IPS-NIHi7 (cell line): ENCODE data around the gene C3orf18.
"Not testable (repeated sequence)": the region's sequence is repeated elsewhere in the genome, so short reads cannot be mapped to it uniquely, and the experiment has no call there.

Source experiments
- DNase-seq: peaks from one replicate; pipeline ENCODE4 v3.0.0; 2012; ENCODE audit warnings: mixed read lengths; ENCODE audit errors: extremely low spot score

The C3orf18 gene

GRCh38 chr3:50523279-50523811, 44.2 kb downstream of the C3orf18 start:
- no peak for DNase-seq

DNA sequence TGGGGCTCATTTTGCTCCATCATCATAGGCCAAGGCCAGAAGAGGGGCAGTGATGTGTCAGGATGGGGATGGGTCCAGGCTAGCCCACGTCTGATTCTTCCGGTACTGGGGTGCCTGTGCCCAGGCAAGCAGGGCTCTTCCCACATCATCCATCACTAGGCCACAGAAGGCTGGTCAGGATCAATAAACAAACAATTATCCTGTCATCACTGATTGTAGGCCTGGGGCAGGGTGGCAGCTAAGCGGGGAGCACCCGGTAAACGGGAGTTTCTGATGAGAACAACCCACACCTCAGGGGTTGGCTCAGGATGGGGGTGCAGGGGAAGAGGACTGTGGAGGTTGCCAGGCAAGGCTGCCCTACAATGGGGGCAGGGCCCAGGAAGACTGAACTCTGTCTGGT, 46.0 kb downstream of the C3orf18 start:
- no peak for DNase-seq

DNA sequence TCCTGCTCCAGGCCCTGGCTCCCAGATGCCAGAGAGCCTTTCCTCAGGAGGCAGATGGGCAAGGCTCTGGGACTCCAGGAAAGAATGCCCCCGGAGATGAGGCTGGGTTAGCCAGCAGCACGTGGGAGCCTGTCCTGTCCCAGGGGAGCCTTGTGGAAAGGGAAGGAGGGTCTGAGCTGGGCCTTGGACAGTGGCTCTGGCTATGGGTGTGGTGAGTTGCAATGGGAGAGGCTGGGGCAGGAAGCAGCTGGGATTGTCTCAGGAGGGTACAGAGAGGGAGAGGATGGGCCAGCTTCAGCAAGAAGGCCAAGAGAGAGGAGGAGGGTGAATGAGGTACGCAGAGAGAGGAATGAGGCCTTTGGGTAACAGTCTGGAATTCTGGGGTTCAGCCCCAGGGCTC, 46.7 kb downstream of the C3orf18 start:
- DNase-seq = no peak

GRCh38 chr3:50519471-50520089, 48.0 kb downstream of the C3orf18 start:
- peak; percentile 83 for DNase-seq

DNA sequence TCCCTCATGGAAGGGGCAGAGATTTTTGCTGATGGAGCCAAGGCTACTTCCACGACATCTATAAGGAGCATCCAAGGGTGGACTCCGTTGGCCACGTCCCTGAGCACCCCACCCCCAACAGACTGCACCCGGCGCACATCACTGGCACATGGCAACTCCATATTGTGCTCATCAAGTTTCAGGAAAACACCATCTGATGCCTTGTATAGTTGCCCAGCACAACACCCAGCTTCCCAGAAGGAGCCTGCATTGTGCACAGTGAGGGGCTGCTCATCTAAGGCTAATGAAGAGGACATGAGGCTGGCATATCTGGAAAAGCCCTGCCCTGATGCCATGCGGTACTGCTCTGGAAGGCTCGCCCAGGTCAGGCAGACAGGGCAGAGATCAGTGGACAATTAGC, 49.1 kb downstream of the C3orf18 start:
- DNase-seq = no peak

DNA sequence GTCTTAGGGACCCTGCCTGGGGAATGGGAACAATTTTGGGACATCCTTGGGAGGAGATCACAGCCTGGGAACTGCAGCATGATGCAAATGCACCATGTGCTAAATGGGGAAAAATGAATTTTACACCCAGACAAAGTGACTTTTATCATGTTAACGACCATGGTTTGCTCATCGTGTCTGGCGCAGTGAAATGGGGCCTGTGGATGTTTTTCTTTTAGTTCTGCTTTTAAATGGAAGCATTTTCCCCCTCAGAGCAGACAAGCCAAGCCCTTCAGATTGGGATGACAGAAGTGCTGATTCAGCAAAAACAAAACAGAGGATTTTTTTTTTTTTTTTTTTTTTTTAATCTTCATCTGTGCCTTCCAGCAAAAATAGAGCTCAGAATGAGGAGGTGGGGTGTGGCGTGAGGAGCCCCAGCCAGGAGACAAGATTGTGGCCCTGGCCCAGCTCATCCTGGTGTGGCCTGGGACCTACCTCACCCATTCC, 49.8 kb downstream of the C3orf18 start:
- no peak for DNase-seq

GRCh38 chr3:50516440-50516871, 51.1 kb downstream of the C3orf18 start:
- peak; percentile 56 for DNase-seq

DNA sequence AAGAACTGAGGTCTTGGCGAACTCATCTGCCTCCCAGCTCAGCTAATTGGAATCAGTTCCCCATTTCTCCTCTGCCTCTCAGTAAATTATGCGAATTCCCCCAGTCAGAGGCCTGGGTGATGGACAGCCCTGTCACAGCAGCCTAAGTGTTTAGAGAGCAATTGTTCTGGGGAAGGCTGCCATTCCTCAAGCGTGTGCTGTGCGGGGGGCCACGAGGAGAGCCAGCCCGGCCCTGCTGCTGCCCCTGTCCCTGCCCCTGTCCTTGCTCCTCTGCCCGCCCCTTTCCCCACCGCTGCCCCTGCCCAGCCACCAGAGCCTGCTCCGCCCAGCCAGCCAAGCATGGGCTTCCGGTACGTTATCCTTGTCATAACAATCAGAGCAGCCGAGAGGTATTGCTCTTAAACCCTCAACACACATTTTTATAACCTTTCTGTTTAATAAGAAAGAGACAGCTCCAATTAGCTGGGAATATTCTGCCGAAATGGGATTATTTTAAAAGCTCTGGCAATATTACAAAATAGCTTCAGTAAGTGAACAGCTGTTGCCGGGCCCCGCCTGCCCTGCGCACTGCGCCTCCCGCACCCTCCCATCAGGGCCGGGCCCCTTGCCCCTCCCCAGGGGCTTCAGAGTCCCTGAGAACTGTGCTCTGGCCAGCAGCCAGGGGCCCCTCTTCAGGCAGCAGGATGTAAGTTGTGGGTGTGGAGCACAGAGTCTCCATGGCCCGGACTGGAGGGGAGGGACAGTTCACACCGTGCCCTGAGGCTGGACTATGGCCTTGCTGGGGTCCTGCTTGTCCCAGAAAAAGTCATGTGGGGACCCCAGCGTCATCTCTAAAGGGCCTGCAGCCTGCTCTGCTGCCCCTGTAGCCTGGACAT, 51.7 kb downstream of the C3orf18 start:
- DNase-seq = peak; percentile 85

GRCh38 chr3:50512908-50513307, 54.6 kb downstream of the C3orf18 start:
- not testable (repeated sequence) for DNase-seq

GRCh38 chr3:50512131-50512530, 55.4 kb downstream of the C3orf18 start:
- DNase-seq = no peak

- no peak for DNase-seq
These were observed 57.2 kb downstream of the C3orf18 start for GRCh38 chr3:50510325-50510724.

DNA sequence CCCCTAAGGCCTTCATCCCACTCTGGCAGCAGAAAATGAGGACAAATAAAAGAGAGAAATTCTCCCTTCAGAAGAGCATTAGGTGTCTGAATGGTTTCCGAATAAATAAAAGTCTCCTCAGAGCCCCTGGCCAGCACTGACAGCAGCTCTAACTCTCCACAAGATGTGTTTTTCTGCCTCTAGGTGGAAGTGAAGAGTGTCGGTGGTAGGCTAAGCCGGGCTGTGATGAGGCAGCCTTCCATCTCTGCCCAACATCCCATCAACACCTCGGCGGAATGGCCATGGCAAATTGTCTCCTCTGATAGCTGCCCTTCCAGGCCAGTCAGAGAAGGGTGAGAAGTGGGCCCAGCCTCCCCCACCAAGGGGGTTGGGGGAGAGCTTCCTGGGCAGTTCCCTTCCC, 57.8 kb downstream of the C3orf18 start:
- peak; percentile 35 for DNase-seq

DNA sequence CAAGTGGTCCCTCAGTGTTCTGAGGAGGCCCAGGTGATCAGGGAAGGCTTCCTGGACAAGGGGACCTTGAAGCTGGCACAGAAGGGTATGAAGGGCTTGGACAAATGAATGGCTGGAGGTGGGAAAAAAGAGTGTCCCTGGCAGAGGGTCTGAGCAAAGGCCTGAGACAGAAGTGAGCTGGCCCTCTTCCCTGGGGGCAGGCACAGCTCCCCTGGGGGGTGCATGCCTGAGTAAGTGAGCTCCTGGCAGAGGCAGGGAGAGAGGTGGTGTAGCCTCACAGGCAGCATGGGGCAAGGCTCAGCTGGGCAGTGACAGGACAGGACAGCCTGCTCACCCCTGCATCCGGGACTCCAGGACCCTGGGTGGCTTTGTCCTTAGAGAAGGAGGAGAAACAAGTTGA, 58.7 kb downstream of the C3orf18 start:
- no peak for DNase-seq
